SK-N-SH treated with all-trans-retinoic acid at 6 μM for 48 hours (cell line): ENCODE measurements around the gene MEI1.
A peak's percentile ranks its signal among the peaks of the same experiment; 100 is the strongest.

ENCODE experiments used
- ATAC-seq: fragments of 200-7000 bp; cut with Tn5 transposase; 3 replicates; pipeline ENCODE4 v1.9.1; 2020; ENCODE audit warnings: mild to moderate bottlenecking, moderate library complexity
- ARNTL ChIP-seq: fragments of 450-650 bp; formaldehyde crosslinking; IDR thresholded peaks from 2 replicates; pipeline ENCODE4 v1.5.0; 2020; ENCODE audit warnings: low read depth, mild to moderate bottlenecking, moderate library complexity, borderline replicate concordance
- BACH2 ChIP-seq: fragments of 250-450 bp; sonication (Bioruptor Pico); IDR thresholded peaks from 2 replicates; pipeline ENCODE4 v1.9.0; 2021; ENCODE audit warnings: mild to moderate bottlenecking, borderline replicate concordance
- CREB5 ChIP-seq: fragments of 250-450 bp; sonication (Bioruptor Pico); IDR thresholded peaks from 2 replicates; pipeline ENCODE4 v1.5.1; 2020; ENCODE audit warnings: low read depth, mild to moderate bottlenecking, moderate library complexity
- CSDC2 ChIP-seq: fragments of 250-450 bp; sonication (Bioruptor Pico); IDR thresholded peaks from 2 replicates; pipeline ENCODE4 v1.5.0; 2020; ENCODE audit warnings: mild to moderate bottlenecking, moderate library complexity
- CSRNP3 ChIP-seq: fragments of 250-450 bp; sonication (Bioruptor Pico); IDR thresholded peaks from 2 replicates; pipeline ENCODE4 v1.5.1; 2021; ENCODE audit warnings: mild to moderate bottlenecking, moderate library complexity
- ESRRG ChIP-seq: fragments of 250-450 bp; sonication (Bioruptor Pico); IDR thresholded peaks from 2 replicates; pipeline ENCODE4 v1.6.1; 2021; ENCODE audit warnings: mild to moderate bottlenecking
- ISL1 ChIP-seq: fragments of 250-450 bp; sonication (Bioruptor Pico); IDR thresholded peaks from 2 replicates; pipeline ENCODE4 v2.1.2; 2022; ENCODE audit warnings: mild to moderate bottlenecking, moderate library complexity
- OSR1 ChIP-seq: fragments of 250-450 bp; sonication (Bioruptor Pico); IDR thresholded peaks from 2 replicates; pipeline ENCODE4 v1.8.0; 2022; ENCODE audit warnings: moderate library complexity, mild to moderate bottlenecking, inconsistent platforms
- POU6F1 ChIP-seq: fragments of 250-450 bp; sonication (Bioruptor Pico); IDR thresholded peaks from 2 replicates; pipeline ENCODE4 v1.8.0; 2021; ENCODE audit warnings: low read depth, mild to moderate bottlenecking, moderate library complexity, borderline replicate concordance
- PPARA ChIP-seq: fragments of 250-450 bp; sonication (Bioruptor Pico); IDR thresholded peaks from 2 replicates; pipeline ENCODE4 v1.5.0; 2020; ENCODE audit warnings: mild to moderate bottlenecking, borderline replicate concordance
- RARB ChIP-seq: fragments of 250-450 bp; sonication (Bioruptor Pico); IDR thresholded peaks from 2 replicates; pipeline ENCODE4 v1.8.0; 2021; ENCODE audit warnings: mild to moderate bottlenecking, moderate library complexity
- SNAI2 ChIP-seq: fragments of 250-450 bp; sonication (Bioruptor Pico); IDR thresholded peaks from 2 replicates; pipeline ENCODE4 v1.5.0; 2020; ENCODE audit warnings: mild to moderate bottlenecking, moderate library complexity
- TCF4 ChIP-seq: fragments of 250-450 bp; sonication (Bioruptor Pico); IDR thresholded peaks from 2 replicates; pipeline ENCODE4 v1.8.0; 2021; ENCODE audit warnings: mild to moderate bottlenecking, moderate library complexity, borderline replicate concordance
- TOX ChIP-seq: fragments of 250-450 bp; sonication (Bioruptor Pico); IDR thresholded peaks from 2 replicates; pipeline ENCODE4 v1.8.0; 2021; ENCODE audit warnings: mild to moderate bottlenecking, moderate library complexity, borderline replicate concordance
- TSHZ2 ChIP-seq: fragments of 250-450 bp; sonication (Bioruptor Pico); IDR thresholded peaks from 2 replicates; pipeline ENCODE4 v1.5.0; 2020; ENCODE audit warnings: mild to moderate bottlenecking, moderate library complexity
- ZC3H10 ChIP-seq: fragments of 250-450 bp; sonication (Bioruptor Pico); IDR thresholded peaks from 2 replicates; pipeline ENCODE4 v1.5.1; 2021; ENCODE audit warnings: mild to moderate bottlenecking, moderate library complexity
- ZFP3 ChIP-seq: fragments of 250-450 bp; sonication (Bioruptor Pico); IDR thresholded peaks from 2 replicates; pipeline ENCODE4 v1.5.0; 2020; ENCODE audit warnings: mild to moderate bottlenecking, moderate library complexity
- ZFP30 ChIP-seq: fragments of 450-650 bp; formaldehyde crosslinking; IDR thresholded peaks from 2 replicates; pipeline ENCODE4 v1.5.0; 2022; ENCODE audit warnings: mild to moderate bottlenecking, moderate library complexity
- ZNF565 ChIP-seq: fragments of 450-650 bp; formaldehyde crosslinking; conservative IDR thresholded peaks from 2 replicates; pipeline ENCODE4 v1.5.0; 2020; ENCODE audit warnings: low read depth, mild to moderate bottlenecking, moderate library complexity
- ZNF8 ChIP-seq: fragments of 450-650 bp; formaldehyde crosslinking; IDR thresholded peaks from 2 replicates; pipeline ENCODE4 v1.5.0; 2020; ENCODE audit warnings: mild to moderate bottlenecking, moderate library complexity

Gene MEI1

GRCh38 chr22:41687901-41688364 lies 11.4 kb upstream of the MEI1 start:
- TF ChIP-seq ESRRG (CRISPR knock-in tag) (no peak), RARB (CRISPR knock-in tag) (no peak)
- peak; percentile 40 for ATAC-seq

GRCh38 chr22:41688365-41689211 lies 10.7 kb upstream of the MEI1 start, which contains the start of gene SNU13:
SNU13 (minus strand) TSS chr22:41688867; CDS start chr22:41688796, 71 bp downstream.
- ATAC-seq = peak; percentile 98
- TF ChIP-seq ARNTL (no peak), OSR1 (no peak), TOX (CRISPR knock-in tag) (no peak), CSRNP3 (CRISPR knock-in tag) (no peak), SNAI2 (CRISPR knock-in tag) (no peak), PPARA (CRISPR knock-in tag) (no peak), ISL1 (no peak), ZNF8 (no peak), TSHZ2 (CRISPR knock-in tag) (no peak)

GRCh38 chr22:41690476-41690875 lies 8.8 kb upstream of the MEI1 start:
- TF ChIP-seq PPARA (CRISPR knock-in tag) = no peak
- TF ChIP-seq CSDC2 (CRISPR knock-in tag) = no peak
- no peak for TF ChIP-seq CREB5 (CRISPR knock-in tag)
- no peak for TF ChIP-seq TSHZ2 (CRISPR knock-in tag)
- TF ChIP-seq POU6F1 = no peak
- no peak for TF ChIP-seq ZC3H10 (CRISPR knock-in tag)
- TF ChIP-seq SNAI2 (CRISPR knock-in tag) = no peak
- no peak for TF ChIP-seq TOX (CRISPR knock-in tag)
- no peak for TF ChIP-seq ZFP30 (CRISPR knock-in tag)
- TF ChIP-seq ISL1 = no peak
- no peak for TF ChIP-seq TCF4 (CRISPR knock-in tag)
- no peak for TF ChIP-seq ZFP3 (CRISPR knock-in tag)
- no peak for TF ChIP-seq ZNF565 (CRISPR knock-in tag)
- no peak for TF ChIP-seq BACH2 (CRISPR knock-in tag)
- ATAC-seq = no peak
